Measurements from ENCODE around the gene SEZ6. TPM values are rescaled to one million over a fixed set of nuclear protein-coding genes. Genes with fewer than 3 reads are reported as not detected.

The SEZ6 gene
- total RNA-seq, 4 donors from 2014 or later = 0.42 to 0.83 (median 0.52) TPM; not detected in 1

- intact Hi-C loops (cut with DNase I) = no loop called here
- TF ChIP-seq CTCF (IDR thresholded peaks at IDR 0.05) = no peak
- no peak for TF ChIP-seq POLR2A (IDR thresholded peaks at IDR 0.05; ENCODE audit: low read depth)
- no peak for TF ChIP-seq EP300 (IDR thresholded peaks at IDR 0.05)
- no peak for TF ChIP-seq POLR2AphosphoS5 (IDR thresholded peaks at IDR 0.05)
- Histone ChIP-seq H3K4me3 (no peak overlapping the region), H3K27me3 (peaks cover 0 to 12% (median 0%) of the 10 kb centered on the region in 4 donors), H3K36me3 (no peaks in the 10 kb centered on the region), H3K9me3 (no peaks in the 10 kb centered on the region), H3K27ac (replicated peaks in 1 of 4) (no peak overlapping the region), H3K4me1 (peaks cover 3 to 31% (median 17%) of the 10 kb centered on the region in 4 donors)
- DNase-seq (ENCODE audit: extremely low spot score) = no peak
- 44% methylated on average over 6 of the region's 7 CpGs for WGBS
Observed at GRCh38 chr17:28967221-28968135, 38.4 kb downstream of the SEZ6 start.

- H3K9me3 ChIP-seq = no peaks in the 10 kb centered on the region
- no peak overlapping the region for H3K4me3 ChIP-seq
- TF ChIP-seq EP300 (IDR thresholded peaks at IDR 0.05) (no peak), POLR2A (IDR thresholded peaks at IDR 0.05; ENCODE audit: low read depth) (no peak), POLR2AphosphoS5 (IDR thresholded peaks at IDR 0.05) (no peak), CTCF (IDR thresholded peaks at IDR 0.05) (no peak)
- 70% methylated on average over 4 of the region's 8 CpGs for WGBS
- H3K4me1 ChIP-seq = peaks cover 0 to 17% (median 4%) of the 10 kb centered on the region in 4 donors
- no peak for DNase-seq (ENCODE audit: extremely low spot score)
- peaks cover 0 to 6% (median 0%) of the 10 kb centered on the region in 4 donors for H3K36me3 ChIP-seq
- intact Hi-C loops (cut with DNase I) = loop anchor here (2.0 kb wide), 1 partner anchor 147 kb away; no protein-coding TSS in a partner anchor
- peaks cover 0 to 12% (median 0%) of the 10 kb centered on the region in 4 donors for H3K27me3 ChIP-seq
- H3K27ac ChIP-seq (replicated peaks in 1 of 4) = no peak overlapping the region
Observed at GRCh38 chr17:28963841-28964240, 42.0 kb downstream of the SEZ6 start.

- DNase-seq (ENCODE audit: extremely low spot score) = no peak
- no peak for TF ChIP-seq POLR2A (IDR thresholded peaks at IDR 0.05; ENCODE audit: low read depth)
- no peak for TF ChIP-seq CTCF (IDR thresholded peaks at IDR 0.05)
- no peak overlapping the region for H3K27ac ChIP-seq (replicated peaks in 1 of 4)
- H3K4me1 ChIP-seq = peaks cover 0 to 12% (median 1%) of the 10 kb centered on the region in 4 donors
- WGBS = 66% methylated on average over 6 of the region's 6 CpGs
- H3K36me3 ChIP-seq = peaks cover 0 to 6% (median 0%) of the 10 kb centered on the region in 4 donors
- H3K27me3 ChIP-seq = peaks cover 0 to 12% (median 0%) of the 10 kb centered on the region in 4 donors
- intact Hi-C loops (cut with DNase I) = no loop called here
- no peak overlapping the region for H3K4me3 ChIP-seq
- no peaks in the 10 kb centered on the region for H3K9me3 ChIP-seq
Observed at GRCh38 chr17:28963055-28963611, 42.7 kb downstream of the SEZ6 start.

- no peak for DNase-seq (ENCODE audit: extremely low spot score)
- no peak overlapping the region for H3K27ac ChIP-seq (replicated peaks in 1 of 4)
- TF ChIP-seq POLR2AphosphoS5 (IDR thresholded peaks at IDR 0.05) (no peak), POLR2A (IDR thresholded peaks at IDR 0.05; ENCODE audit: low read depth) (no peak), EP300 (IDR thresholded peaks at IDR 0.05) (no peak), CTCF (IDR thresholded peaks at IDR 0.05) (no peak)
- peaks cover 0 to 6% (median 0%) of the 10 kb centered on the region in 4 donors for H3K36me3 ChIP-seq
- 88% methylated on average over 7 of the region's 7 CpGs for WGBS
- H3K4me3 ChIP-seq = no peak overlapping the region
- peaks cover 0 to 12% (median 0%) of the 10 kb centered on the region in 4 donors for H3K27me3 ChIP-seq
- intact Hi-C loops (cut with DNase I) = no loop called here
- H3K9me3 ChIP-seq = no peaks in the 10 kb centered on the region
- H3K4me1 ChIP-seq = peaks cover 0 to 6% (median 0%) of the 10 kb centered on the region in 4 donors
Observed at GRCh38 chr17:28961391-28961790, 44.4 kb downstream of the SEZ6 start.

All from esophagus muscularis mucosa (tissue), 4 donors.